Measurements from ENCODE around the gene AVL9.

DNA sequence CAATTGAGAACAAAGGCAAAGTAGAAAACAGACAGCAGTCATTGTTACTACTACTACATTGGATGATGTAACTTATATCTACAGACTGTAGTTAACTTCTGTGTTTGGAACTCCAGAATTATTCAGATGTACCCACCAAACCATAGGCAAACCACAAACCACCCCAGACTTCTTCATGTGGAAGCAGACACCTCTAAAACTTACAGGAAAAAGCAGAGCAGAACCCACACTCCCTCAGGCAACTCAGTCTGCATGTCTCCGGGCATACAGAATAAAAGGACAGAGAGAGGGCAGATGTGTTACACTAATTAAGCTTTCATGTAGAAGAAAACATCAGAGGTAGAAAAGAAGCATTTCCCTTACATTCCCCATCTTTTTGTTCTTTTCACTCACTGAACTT lies 14.1 kb upstream of the AVL9 start:
- TF ChIP-seq POLR2AphosphoS5 (IDR thresholded peaks at IDR 0.05) (no peak), POLR2A (IDR thresholded peaks at IDR 0.05) (no peak)
- TF ChIP-seq, protein P1, sequence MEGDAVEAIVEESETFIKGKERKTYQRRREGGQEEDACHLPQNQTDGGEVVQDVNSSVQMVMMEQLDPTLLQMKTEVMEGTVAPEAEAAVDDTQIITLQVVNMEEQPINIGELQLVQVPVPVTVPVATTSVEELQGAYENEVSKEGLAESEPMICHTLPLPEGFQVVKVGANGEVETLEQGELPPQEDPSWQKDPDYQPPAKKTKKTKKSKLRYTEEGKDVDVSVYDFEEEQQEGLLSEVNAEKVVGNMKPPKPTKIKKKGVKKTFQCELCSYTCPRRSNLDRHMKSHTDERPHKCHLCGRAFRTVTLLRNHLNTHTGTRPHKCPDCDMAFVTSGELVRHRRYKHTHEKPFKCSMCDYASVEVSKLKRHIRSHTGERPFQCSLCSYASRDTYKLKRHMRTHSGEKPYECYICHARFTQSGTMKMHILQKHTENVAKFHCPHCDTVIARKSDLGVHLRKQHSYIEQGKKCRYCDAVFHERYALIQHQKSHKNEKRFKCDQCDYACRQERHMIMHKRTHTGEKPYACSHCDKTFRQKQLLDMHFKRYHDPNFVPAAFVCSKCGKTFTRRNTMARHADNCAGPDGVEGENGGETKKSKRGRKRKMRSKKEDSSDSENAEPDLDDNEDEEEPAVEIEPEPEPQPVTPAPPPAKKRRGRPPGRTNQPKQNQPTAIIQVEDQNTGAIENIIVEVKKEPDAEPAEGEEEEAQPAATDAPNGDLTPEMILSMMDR (IDR thresholded peaks at IDR 0.05 in 8 of 11, conservative IDR thresholded peaks at IDR 0.05 in 3 of 11), result no peak
